K562 (cell line): ENCODE data around the gene LANCL1. TPM values are rescaled to one million over a fixed set of nuclear protein-coding genes. Genes with fewer than 3 reads are reported as not detected.

Experiments
- ATAC-seq: fragments of 200-7000 bp; cut with Tn5 transposase; 3 replicates; pipeline ENCODE4 v1.9.1; 2020; ENCODE audit warnings: moderate library complexity
- BruUV-seq: library from RNA; stranded (reverse); fragments of 400-500 nt; replicated peaks from 2 replicates; lab custom pipeline; 2021; lab: Mats Ljungman, UMichigan
- CTCF ChIA-PET: fragments of 300-600 bp; formaldehyde crosslinking; extraction: SDS; loops from one replicate; lab custom pipeline; 2021; ENCODE audit warnings: low intra/inter-chr PET ratio; lab: Yijun Ruan, JAX
- POLR2A ChIA-PET: fragments of 300-600, 350-650 bp; sonication (Branson Sonifier 250); formaldehyde crosslinking; extraction: SDS; loops from one replicate; lab custom pipeline; 2021; ENCODE audit warnings: antibody characterized with exemption, inconsistent platforms; lab: Yijun Ruan, JAX
- DNase-seq, 4 experiments: peaks; one replicate each; pipeline versions ENCODE4 v3.0.0 to v3.0.0-alpha.2; 2011 to 2018; ENCODE audit warnings: low spot score in 3 of 4, mixed read lengths in 3 of 4; ENCODE audit errors: extremely low read depth in 1 of 4
- FAIRE-seq: peaks from 2 replicates; lab custom pipeline; 2011; peaks lifted over from hg19 to GRCh38; lab: Jason Lieb, UNC
- H2AFZ ChIP-seq: 2 replicates; pipeline ENCODE4 v1.6.0; 2011; ENCODE audit warnings: low read depth, low read length, control low read depth, inconsistent platforms
- H3K27ac ChIP-seq: fragments of 200-600 bp; 3 replicates; pipeline ENCODE4 v1.8.0; 2011; ENCODE audit warnings: low read depth, mild to moderate bottlenecking, control low read depth, inconsistent platforms, low read length, moderate library complexity, mixed read lengths; ENCODE audit errors: extremely low read depth
- H3K27me3 ChIP-seq, 2 experiments: fragments of 300-600 bp in 1 of 2; 2 replicates in 1 of 2; 3 replicates in 1 of 2; pipeline versions ENCODE4 v1.6.0 to v1.8.0; 2011; ENCODE audit warnings: inconsistent platforms in 2 of 2, low read length in 2 of 2, mild to moderate bottlenecking in 1 of 2, mixed read lengths in 1 of 2, moderate library complexity in 1 of 2; ENCODE audit not compliant: control insufficient read depth in 2 of 2, insufficient read depth in 2 of 2
- H3K36me3 ChIP-seq: fragments of 300-600 bp; 3 replicates; pipeline ENCODE4 v1.8.0; 2011; ENCODE audit warnings: mild to moderate bottlenecking, low read length, inconsistent platforms; ENCODE audit not compliant: control insufficient read depth, insufficient read depth
- H3K4me1 ChIP-seq, 2 experiments: fragments of 200-600 bp in 1 of 2; replicated peaks in 1 of 2; 2 replicates in 1 of 2; 3 replicates in 1 of 2; pipeline versions ENCODE4 v1.5.1 to v1.8.0; 2011; ENCODE audit warnings: inconsistent platforms in 2 of 2, low read length in 2 of 2, mild to moderate bottlenecking in 1 of 2, mixed read lengths in 1 of 2, moderate library complexity in 1 of 2; ENCODE audit not compliant: control insufficient read depth in 2 of 2, insufficient read depth in 2 of 2
- H3K4me2 ChIP-seq: 2 replicates; pipeline ENCODE4 v1.6.1; 2011; ENCODE audit warnings: low read length, control low read depth, inconsistent platforms, mixed read lengths; ENCODE audit not compliant: insufficient read depth
- H3K4me3 ChIP-seq: fragments of 200-600 bp; sonication (generic), shearing (Covaris generic); 2 replicates; pipeline ENCODE4 v1.5.1; 2016; ENCODE audit warnings: control low read depth, inconsistent platforms
- H3K79me2 ChIP-seq: fragments of 200-600 bp; 3 replicates; pipeline ENCODE4 v1.8.0; 2011; ENCODE audit warnings: low read length, inconsistent platforms; ENCODE audit not compliant: control insufficient read depth, insufficient read depth
- H3K9ac ChIP-seq, 2 experiments: 2 replicates each; pipeline versions ENCODE4 v1.6.0 to v1.6.1; 2011; ENCODE audit warnings: low read depth in 2 of 2, low read length in 2 of 2, control low read depth in 1 of 2, inconsistent platforms in 1 of 2, mild to moderate bottlenecking in 1 of 2, mixed read lengths in 1 of 2; ENCODE audit not compliant: insufficient read depth in 1 of 2
- H3K9me1 ChIP-seq: one replicate; pipeline ENCODE4 v1.6.0; 2011; ENCODE audit warnings: inconsistent platforms, mild to moderate bottlenecking, low read length, moderate library complexity; ENCODE audit not compliant: control insufficient read depth, insufficient read depth
- H3K9me3 ChIP-seq: replicated peaks from 2 replicates; pipeline ENCODE4 v1.5.1; 2011; ENCODE audit warnings: low read depth, low read length, inconsistent platforms; ENCODE audit not compliant: control insufficient read depth, insufficient read depth
- H4K20me1 ChIP-seq: replicated peaks from 2 replicates; pipeline ENCODE4 v1.6.1; 2011; ENCODE audit warnings: low read length, inconsistent platforms, mixed read lengths; ENCODE audit not compliant: control insufficient read depth, insufficient read depth
- CHD2 ChIP-seq: IDR thresholded peaks from 2 replicates; pipeline ENCODE4 v1.6.1; 2011; ENCODE audit warnings: low read depth, low read length
- KLF13 ChIP-seq: fragments of 450-650 bp; IDR thresholded peaks from 2 replicates; pipeline ENCODE4 v1.6.1; 2016; ENCODE audit warnings: missing genetic modification characterization, low read depth, mild to moderate bottlenecking, missing compliant biosample characterization, moderate library complexity, borderline replicate concordance
- MAFG ChIP-seq: fragments of 450-650 bp; conservative IDR thresholded peaks from 2 replicates; pipeline ENCODE4 v1.6.1; 2016; ENCODE audit warnings: missing genetic modification characterization, missing compliant biosample characterization
- PHB2 ChIP-seq: fragments of 450-650 bp; IDR thresholded peaks from 2 replicates; pipeline ENCODE4 v1.6.1; 2017; ENCODE audit warnings: low read depth
- RBFOX2 ChIP-seq: fragments of 200-400 bp; formaldehyde crosslinking; IDR thresholded peaks from 2 replicates; pipeline ENCODE4 v1.6.1; 2017; ENCODE audit warnings: low read depth, mild to moderate bottlenecking, low read length, moderate library complexity
- ZNF511 ChIP-seq: sonication (generic); formaldehyde crosslinking; IDR thresholded peaks from 2 replicates; pipeline ENCODE4 v1.8.0; 2022; ENCODE audit warnings: mild to moderate bottlenecking, missing genetic modification reagents
- WGBS: fragments of 100-300 bp; shearing (Covaris generic); methylation state at CpG from one replicate; pipeline ENCODE4 v1.1.6; 2016; ENCODE audit warnings: low coverage, mixed read lengths; ENCODE audit not compliant: insufficient coverage; ENCODE audit errors: missing lambda C conversion rate; 5-methylcytosine and 5-hydroxymethylcytosine counted together
- in situ Hi-C: fragments of 300-500 bp; cut with MboI; formaldehyde crosslinking; loops from 4 replicates; pipeline ENCODE4 v1.15.0; 2018; ENCODE audit warnings: inconsistent platforms, mixed read lengths
- intact Hi-C: fragments of 100-400 bp; cut with micrococcal nuclease; formaldehyde crosslinking; loops from 2 replicates; pipeline ENCODE4 v1.14.2; 2022
- polyA plus RNA-seq, 8 experiments: library from polyadenylated mRNA; depleted of rRNA in 4 of 8; stranded (reverse) in 5 of 8; unstranded in 3 of 8; fragments of >200 nt; fragmentation: Nextera tagmentation in 2 of 8; fragmentation: Illumina TruSeq in 1 of 8; extraction: Ambion mirVana in 2 of 8; extraction: Trizol in 1 of 8; gene quantifications; 2 replicates each; pipeline versions ENCODE4 v1.2.1 to v1.2.3, GENCODE V29; 2011 to 2014; ENCODE audit warnings: inconsistent platforms in 1 of 8, missing spikeins in 1 of 8
- total RNA-seq, 7 experiments: library from RNA; depleted of rRNA in 6 of 7; stranded (reverse); fragments of >200 nt in 6 of 7; fragmentation: Illumina TruSeq in 2 of 7; extraction: Trizol in 2 of 7; gene quantifications; 2 replicates each; pipeline versions ENCODE4 v1.2.1 to v1.2.3, GENCODE V29; 2011 to 2021; ENCODE audit warnings: low replicate concordance in 1 of 7
- TF ChIP-seq, protein P1 (sequence below), 2 experiments: fragments of 450-650 bp in 1 of 2; IDR thresholded peaks; 2 replicates each; pipeline ENCODE4 v1.6.1; 2011 to 2017; ENCODE audit warnings: low read depth in 2 of 2, antibody characterized with exemption in 1 of 2, borderline replicate concordance in 1 of 2, low read length in 1 of 2, mild to moderate bottlenecking in 1 of 2, mixed read lengths in 1 of 2; ENCODE audit not compliant: control insufficient read depth in 1 of 2

Gene LANCL1
- total and polyA plus RNA-seq, 9 of the 15 experiments (the other 6 are each of a cell fraction or from before 2014, with no cell fraction given): 15.3 to 56.3 (median 30.1) TPM

GRCh38 chr2:210456571-210456970, 20.0 kb downstream of the LANCL1 start (continued):
- no peak for TF ChIP-seq PHB2
- TF ChIP-seq, all 486 proteins: peak for 0

DNA sequence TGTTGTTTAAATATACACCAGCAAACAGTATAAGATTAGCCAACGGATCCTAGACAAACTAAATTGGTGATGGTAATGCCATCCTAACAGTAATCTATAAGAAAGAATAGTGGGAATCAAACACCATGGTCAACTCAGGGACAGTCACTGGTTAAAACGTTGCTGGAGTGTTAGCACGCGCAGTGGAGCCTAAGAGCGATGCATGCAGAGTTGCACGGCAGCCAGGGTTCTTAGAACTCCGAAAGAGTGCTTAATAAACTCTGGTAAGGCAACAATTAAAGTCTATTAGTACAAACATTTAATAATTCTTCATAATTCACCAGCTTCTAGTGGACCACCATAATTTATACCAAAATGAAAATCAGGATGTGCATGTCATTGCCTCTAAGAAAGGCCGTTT, 22.2 kb downstream of the LANCL1 start:
- 70% methylated on average over 8 of the region's 8 CpGs for WGBS

More for the DNA sequence above, 22.2 kb downstream of the LANCL1 start:
- no peak overlapping the region for H3K27ac ChIP-seq
- in situ Hi-C loops: loop anchor here (25.0 kb wide), 1 partner anchor 442 kb away; the partner anchor contains the start of gene RPE
- no peak overlapping the region for H3K4me2 ChIP-seq
- ATAC-seq (no peak), DNase-seq (no peak), FAIRE-seq (no peak)
- no peaks in the 10 kb centered on the region for H3K9me3 ChIP-seq
- no peak overlapping the region for H2AFZ ChIP-seq
- no peaks in the 10 kb centered on the region for H4K20me1 ChIP-seq
- no peaks in the 10 kb centered on the region for H3K9me1 ChIP-seq
- H3K79me2 ChIP-seq: no peaks in the 10 kb centered on the region
- H3K27me3 ChIP-seq: no peaks in the 10 kb centered on the region
- BruUV-seq: no TSS peak
- no peak overlapping the region for H3K4me3 ChIP-seq
- no peaks in the 10 kb centered on the region for H3K4me1 ChIP-seq
- ChIA-PET CTCF (no interaction called here), POLR2A (no interaction called here)
- H3K36me3 ChIP-seq: peaks cover 17% of the 10 kb centered on the region; the same call in 2 of the 3 replicates
- H3K9ac ChIP-seq: no peak overlapping the region
- TF ChIP-seq RBFOX2 (no peak), ZNF511 (no peak), KLF13 (tag) (no peak), CHD2 (no peak), MAFG (tag) (no peak)
- TF ChIP-seq, protein P1, sequence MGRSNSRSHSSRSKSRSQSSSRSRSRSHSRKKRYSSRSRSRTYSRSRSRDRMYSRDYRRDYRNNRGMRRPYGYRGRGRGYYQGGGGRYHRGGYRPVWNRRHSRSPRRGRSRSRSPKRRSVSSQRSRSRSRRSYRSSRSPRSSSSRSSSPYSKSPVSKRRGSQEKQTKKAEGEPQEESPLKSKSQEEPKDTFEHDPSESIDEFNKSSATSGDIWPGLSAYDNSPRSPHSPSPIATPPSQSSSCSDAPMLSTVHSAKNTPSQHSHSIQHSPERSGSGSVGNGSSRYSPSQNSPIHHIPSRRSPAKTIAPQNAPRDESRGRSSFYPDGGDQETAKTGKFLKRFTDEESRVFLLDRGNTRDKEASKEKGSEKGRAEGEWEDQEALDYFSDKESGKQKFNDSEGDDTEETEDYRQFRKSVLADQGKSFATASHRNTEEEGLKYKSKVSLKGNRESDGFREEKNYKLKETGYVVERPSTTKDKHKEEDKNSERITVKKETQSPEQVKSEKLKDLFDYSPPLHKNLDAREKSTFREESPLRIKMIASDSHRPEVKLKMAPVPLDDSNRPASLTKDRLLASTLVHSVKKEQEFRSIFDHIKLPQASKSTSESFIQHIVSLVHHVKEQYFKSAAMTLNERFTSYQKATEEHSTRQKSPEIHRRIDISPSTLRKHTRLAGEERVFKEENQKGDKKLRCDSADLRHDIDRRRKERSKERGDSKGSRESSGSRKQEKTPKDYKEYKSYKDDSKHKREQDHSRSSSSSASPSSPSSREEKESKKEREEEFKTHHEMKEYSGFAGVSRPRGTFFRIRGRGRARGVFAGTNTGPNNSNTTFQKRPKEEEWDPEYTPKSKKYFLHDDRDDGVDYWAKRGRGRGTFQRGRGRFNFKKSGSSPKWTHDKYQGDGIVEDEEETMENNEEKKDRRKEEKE (IDR thresholded peaks at IDR 0.05; ENCODE audit: borderline replicate concordance in 1 of 2, control insufficient read depth in 1 of 2, low read depth in 2 of 2, low read length in 1 of 2): no peak
- intact Hi-C loops: no loop called here
